Body of pancreas (tissue), 4 donors: Measurements from ENCODE around the gene PPP2R2B.

Experiments used
- CTCF ChIP-seq, 7 experiments: fragments of 450-650 bp in 4 of 7; fragments of 200-600 bp in 3 of 7; sonication (generic) in 3 of 7; IDR thresholded peaks; one replicate each; pipeline ENCODE4 v1.5.1; 2016 to 2019; ENCODE audit warnings: antibody characterized with exemption in 7 of 7
- POLR2A ChIP-seq, 3 donors: fragments of 450-650 bp; IDR thresholded peaks; one replicate each; pipeline ENCODE4 v1.6.1; 2016; ENCODE audit warnings: antibody characterized with exemption in 3 of 3, mild to moderate bottlenecking in 2 of 3

GRCh38 chr5:146633323-146633764, 245.2 kb downstream of the PPP2R2B start:
- TF ChIP-seq CTCF (IDR thresholded peaks at IDR 0.05) (no peak), POLR2A (IDR thresholded peaks at IDR 0.05) (no peak)
